Retinal pigment epithelial cell (primary cell): ENCODE results near the gene AXDND1.

Experiments
- DNase-seq: peaks from one replicate; pipeline ENCODE4 v3.0.0-alpha.2; 2010; ENCODE audit warnings: low read depth
- H3K4me3 ChIP-seq: 2 replicates; pipeline ENCODE4 v1.5.1; 2011; ENCODE audit warnings: mild to moderate bottlenecking, low read length, control low read depth, moderate library complexity
- CTCF ChIP-seq: conservative IDR thresholded peaks from 2 replicates; pipeline ENCODE4 v1.5.1; 2011; ENCODE audit warnings: low read depth, low read length, control low read depth, inconsistent platforms

The AXDND1 gene

DNA sequence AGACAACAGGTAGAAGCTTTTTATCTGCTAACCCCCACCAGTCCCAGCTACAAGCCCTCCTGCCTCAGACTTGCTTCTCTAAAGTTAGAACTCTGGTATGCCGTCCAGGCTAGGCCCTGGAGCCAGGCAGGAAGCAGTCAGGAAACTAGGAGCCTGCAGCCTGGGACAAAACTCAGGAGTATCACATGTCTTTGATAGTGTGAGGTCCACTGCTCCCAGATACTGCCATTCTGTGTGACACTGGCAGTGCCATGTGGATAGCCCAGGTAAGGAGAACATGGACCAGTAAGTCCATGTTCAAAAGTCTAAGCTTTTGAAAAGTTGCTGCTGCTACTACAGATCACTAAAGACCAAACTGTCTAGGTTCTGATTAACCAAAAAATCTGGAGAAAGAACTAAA lies 164.6 kb downstream of the AXDND1 start:
- DNase-seq: no peak
- no peak overlapping the region for H3K4me3 ChIP-seq
- TF ChIP-seq CTCF: no peak

GRCh38 chr1:179541774-179542173 lies 176.0 kb downstream of the AXDND1 start:
- TF ChIP-seq CTCF: no peak

DNA sequence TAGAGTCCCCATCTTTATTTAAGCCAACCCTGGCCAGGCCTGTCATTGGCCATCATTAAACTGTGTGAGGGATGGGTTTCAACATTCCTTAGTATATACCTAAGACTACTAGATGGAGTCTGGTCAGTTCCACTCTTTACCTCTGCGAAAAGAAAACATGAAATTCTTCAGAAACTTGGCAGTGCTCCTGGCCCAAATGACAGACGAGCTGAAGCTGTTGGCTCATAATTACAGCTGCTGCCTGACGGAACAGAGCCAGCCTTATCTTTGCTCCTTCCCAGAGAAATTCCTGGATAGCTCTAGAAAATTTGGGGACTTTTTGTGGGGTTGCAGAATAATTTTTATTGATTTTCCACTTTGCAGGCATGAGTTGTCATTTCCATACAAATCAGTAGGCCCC lies 179.6 kb downstream of the AXDND1 start:
- DNase-seq: no peak
- H3K4me3 ChIP-seq: no peak overlapping the region
- TF ChIP-seq CTCF: no peak

More at GRCh38 chr1:179541774-179542173, 176.0 kb downstream of the AXDND1 start:
- no peak overlapping the region for H3K4me3 ChIP-seq
- no peak for DNase-seq

- H3K4me3 ChIP-seq: no peak overlapping the region
- DNase-seq: no peak
- no peak for TF ChIP-seq CTCF
These were observed 181.3 kb downstream of the AXDND1 start for GRCh38 chr1:179547021-179547535.

- no peak overlapping the region for H3K4me3 ChIP-seq
- no peak for TF ChIP-seq CTCF
- DNase-seq: no peak
These were observed 183.0 kb downstream of the AXDND1 start for GRCh38 chr1:179548666-179549367.

- no peak for DNase-seq
- TF ChIP-seq CTCF: no peak
- H3K4me3 ChIP-seq: no peak overlapping the region
These were observed 183.6 kb downstream of the AXDND1 start for GRCh38 chr1:179549368-179549700.
